GM21381 (cell line): ENCODE results near the gene BBX.

Experiments used
- ATAC-seq: cut with Tn5 transposase; IDR thresholded peaks from one replicate; pipeline ENCODE4 v1.9.1; 2021; ENCODE audit warnings: mild to moderate bottlenecking, moderate library complexity; ENCODE audit not compliant: unreplicated experiment

BBX gene

DNA sequence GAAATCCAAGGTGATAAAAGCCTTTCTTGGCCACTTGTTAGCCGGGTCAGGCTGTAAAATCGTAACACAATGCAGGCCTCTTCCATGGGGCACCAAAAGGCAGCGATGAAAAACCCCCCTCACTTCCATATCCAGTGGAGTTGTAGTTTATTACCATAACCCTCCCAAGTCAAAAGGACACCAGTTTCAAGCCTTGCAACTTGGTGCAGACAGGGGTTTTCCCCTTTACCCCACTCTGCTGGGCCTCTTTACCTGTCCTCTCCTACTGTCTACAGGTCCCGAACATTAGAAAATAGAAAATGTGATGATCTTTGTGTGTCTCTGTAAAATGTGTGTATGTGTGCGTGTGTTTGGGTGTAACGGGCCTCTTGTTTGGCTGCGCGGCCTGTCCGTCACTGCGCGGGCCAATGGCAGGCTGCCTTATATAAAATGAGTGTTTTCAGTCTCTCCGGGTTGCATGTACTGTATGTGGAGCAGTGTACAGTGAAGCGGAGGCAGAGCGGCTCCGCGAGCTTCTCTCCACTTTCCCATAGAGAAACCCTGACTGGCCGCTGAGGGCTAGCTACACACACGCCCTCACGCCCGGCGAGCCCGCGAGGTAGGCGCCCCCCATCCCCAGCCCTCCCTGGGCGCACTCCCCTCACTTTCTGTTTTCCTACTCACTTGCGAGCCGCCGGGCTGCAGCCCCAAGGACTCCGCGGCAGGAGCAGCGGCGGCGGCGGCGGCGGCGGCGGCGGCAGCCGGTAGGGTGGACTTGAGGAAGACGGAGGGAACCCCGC, at the start of gene BBX:
Gene BBX (plus strand): TSS at position 453 of the 779 bp plus-strand sequence. CDS start 187,499 bp downstream, outside the sequence.
- peak; percentile 91 for ATAC-seq

DNA sequence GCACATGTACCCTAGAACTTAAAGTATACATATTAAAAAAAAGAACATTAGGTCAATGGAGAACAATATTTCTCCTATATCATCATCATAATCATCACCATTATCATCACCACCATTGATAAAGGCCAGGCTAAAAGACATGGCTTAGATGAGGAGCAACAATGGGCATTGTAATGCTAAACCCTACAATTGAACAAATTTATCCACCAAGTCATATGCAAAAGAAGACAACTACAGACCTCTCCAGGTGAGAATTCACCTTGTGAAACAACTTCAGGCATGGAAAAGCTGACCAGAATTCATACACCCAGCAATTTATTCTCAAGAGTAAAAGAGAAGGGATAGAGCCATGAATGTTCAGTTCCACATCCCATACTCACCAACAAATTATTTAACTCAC, 46.3 kb upstream of the BBX start:
- ATAC-seq: no peak

DNA sequence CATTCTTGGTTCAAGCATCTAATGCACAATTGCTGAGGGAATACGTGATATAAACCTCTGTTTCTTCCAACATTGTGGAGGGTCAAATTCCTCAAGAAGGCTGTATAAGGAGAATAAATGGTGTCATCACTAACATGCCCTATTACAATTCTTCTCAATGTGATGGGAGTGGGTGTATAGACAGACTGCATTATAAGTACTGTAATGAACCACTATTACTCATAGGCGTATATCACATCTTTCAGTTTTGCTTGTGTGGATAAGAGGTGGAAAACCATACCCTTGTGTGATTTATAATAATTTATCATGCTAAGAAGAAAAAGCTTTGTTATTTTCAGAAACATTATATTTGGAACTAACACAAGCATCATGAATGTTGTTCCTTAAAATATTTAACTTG, 35.3 kb upstream of the BBX start:
- no peak for ATAC-seq

DNA sequence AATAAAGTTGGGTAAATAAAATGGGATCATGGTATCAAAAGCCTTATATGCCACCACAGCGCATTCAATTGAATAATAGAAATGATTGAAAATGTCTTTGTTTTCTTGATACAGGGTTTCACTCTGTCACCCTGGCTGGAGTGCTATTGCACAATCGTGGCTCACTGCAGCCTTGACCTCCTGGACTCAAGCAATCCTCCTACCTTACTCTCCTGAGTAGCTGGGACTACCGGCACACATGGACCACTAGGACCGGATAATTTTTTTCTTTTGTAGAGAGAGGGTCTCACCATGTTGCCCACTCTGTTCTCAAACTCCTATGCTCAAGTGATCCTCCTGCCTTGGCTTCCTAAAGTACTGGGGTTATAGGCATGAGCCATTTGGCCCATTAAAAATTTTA, 33.8 kb upstream of the BBX start:
- no peak for ATAC-seq

DNA sequence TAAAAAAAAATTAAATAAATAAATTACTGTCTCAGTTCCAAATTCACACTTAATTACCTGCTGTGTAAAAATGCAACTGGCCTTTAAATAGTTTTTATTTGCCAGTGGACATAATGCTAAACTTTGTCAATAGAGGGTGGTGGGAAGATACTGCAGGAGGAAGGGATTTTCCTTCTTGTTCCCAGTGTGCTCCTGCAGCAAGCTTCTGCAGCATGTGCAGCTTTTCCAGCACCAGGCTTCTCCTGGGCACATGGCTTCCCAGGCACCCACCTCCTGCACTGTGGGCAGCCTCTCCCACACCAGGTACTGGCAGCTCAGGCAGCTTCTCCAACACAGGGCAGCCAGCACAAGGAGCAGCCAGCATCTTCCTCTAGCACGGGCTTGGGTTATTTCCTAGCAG, 29.6 kb upstream of the BBX start:
- no peak for ATAC-seq

DNA sequence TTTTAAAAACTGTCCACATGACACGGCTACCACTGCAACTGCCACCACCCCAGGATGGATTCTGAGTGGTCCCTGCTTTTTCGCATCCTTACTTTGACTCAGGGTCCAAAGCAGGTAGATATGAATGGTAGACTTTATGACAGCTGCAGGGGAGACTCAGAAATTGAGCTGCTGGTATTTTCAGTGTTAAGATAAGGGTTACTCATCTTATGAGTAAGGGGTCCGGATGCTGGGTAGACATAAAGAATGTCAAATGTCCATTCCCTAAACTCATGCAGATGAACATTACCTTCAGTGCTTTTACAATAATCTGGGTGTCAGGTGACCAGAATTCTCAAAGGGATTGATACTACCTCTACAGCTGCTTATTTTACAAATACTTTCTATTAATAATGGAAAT, 25.9 kb upstream of the BBX start:
- no peak for ATAC-seq

DNA sequence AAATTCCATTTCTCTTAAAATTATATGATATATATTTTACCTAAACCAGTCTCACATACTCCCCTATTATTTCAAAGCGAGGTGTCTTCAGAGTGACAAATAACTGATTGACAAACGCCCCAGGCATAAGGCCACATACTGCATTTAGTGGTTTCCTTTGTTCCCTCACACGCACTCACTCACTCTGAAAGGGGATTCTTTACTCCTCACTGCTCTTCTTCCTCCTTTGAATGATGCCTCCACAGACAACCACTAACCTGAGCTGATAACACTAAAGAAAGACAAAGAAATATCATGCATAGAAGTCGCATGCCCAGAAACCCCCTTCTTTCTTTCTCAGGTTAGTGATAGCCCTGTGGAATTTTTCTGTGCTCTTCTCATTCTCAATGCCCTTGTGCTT, 24.1 kb upstream of the BBX start:
- ATAC-seq: no peak

DNA sequence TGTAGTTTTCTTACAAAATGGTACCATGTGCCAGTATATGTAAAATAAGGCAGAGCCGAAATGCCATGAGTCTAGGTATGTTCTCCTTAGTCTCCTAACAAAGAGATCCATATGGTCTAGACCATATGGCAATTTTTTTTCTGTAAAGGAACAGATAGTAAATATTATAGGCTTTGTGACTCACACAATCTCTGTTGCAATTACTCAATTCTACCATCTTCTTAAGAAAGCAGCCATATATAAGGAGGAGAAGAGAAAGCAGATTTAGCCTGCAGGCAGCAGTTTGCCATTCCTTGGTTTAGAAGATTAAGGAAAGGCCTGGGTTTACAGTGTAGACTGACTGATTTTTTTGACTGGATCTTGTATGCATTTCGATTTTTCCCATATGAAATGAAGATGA, 16.3 kb upstream of the BBX start:
- ATAC-seq: no peak

DNA sequence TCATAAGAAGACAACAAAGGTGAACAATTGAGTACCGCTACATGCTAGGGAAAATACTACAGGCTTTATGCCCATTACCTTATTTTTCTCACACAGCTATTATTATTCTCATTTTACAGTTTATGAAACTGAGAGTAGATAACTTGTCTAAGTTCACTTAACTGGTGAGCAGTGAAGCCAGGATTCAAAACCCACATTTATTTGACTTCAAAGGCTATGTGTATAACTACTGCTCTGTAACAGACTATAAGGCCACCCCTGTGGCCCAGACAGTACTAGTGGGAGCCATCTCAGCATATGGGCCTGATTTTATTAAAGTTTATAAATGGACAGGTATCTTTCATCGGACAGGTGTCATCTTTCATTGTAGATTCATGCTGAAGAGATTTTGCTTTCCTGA, 14.4 kb upstream of the BBX start:
- ATAC-seq: no peak

DNA sequence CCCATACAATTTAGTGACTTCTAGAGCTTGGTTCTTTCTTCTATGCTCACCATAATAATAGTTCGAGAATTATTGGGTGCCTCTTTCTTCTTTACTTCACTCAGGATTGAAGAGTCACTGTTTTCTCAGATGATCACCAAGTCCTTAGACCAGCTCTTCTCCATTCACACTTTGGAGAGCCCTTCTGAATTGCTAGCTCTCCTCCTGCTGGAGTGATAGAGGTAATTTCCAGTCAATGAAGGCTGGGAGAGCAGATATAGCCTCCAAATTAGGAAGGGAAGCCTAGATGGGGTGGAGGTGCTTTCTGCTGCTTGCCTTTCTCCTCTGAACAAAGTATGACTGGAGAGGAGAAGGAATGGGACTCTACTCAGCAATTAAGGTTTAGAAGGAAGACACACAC, 10.7 kb upstream of the BBX start:
- ATAC-seq: no peak

DNA sequence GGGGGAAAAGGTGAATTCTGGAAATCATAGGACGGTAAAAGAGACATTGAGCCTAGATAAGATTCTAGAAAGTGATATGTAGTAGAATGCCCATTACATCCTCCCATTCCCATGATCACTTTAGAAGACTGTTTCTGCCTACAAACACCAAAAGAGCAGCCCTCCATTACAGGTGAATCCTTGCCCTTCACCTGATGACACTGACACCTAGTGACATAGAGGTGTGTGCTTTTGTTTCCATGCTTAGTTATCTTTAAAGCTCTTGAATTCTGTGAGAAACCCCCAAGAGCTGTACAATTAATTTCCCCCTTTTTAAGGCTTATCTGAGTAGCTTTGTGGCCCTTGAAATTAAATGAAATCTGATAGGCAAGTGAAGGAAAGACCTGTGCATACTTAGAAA, 8.3 kb upstream of the BBX start:
- no peak for ATAC-seq

DNA sequence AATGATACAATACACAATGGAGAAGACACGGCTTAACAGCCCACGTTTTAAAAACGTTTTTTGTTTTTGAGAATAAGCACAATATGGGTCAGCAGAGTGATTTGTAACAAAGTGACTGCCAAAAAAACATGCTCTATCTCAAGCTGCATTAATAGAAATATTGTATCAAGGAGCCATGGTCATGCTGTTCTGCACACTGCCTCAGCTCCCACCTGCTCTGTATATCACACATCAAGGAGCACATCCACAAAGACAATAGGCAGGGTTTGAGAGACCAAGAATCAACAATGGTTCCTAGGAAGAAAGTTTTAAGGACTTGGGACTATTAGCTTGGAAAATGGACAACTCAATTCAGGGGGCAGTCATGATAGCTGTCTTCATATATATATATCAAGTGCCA, 6.3 kb upstream of the BBX start:
- no peak for ATAC-seq

DNA sequence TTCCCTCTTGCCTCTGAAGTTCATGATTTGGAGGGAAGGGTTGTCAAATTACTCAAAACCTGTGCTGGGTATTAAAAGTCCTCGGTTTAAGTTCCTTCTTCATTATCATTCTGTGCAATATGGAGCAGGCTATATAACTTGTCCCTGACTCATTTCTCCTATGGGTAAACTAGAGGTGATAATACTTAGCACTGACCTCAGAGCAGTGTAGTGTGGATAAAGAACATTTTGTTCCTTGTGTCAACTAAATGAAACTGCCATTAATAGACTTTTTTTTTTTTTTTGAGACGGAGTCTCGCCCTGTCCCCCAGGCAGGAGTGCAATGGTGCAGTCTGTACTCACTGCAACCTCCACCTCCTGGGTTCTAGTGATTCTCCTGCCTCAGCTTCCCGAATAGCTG, 2.2 kb upstream of the BBX start:
- ATAC-seq: no peak

DNA sequence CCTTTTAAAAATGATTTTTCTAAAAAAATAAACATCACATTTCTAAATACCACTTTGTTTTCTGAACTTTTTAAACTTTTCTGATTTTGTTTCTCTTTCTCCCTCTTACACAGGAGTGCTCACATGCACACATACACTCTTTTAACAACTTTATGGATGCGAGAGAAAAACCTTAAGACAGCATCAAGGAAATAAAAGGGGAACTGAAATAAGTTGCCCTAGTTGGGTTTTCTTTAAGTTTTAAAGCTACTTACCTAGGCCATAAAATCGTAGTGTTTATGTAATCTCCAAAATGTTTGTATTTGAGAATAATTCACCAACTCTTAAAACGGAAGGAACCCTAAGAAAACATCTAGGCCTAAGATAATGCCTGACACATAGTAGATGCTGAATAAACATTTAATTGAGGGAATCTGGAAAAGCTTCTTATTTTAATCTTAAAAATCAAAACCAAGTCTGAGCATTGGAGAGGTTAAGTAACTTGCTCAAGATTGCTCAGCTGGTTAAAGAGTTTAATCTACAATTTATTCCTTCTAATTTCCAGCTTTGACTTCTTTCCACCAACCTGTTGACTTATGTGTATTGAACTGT, 1.2 kb upstream of the BBX start:
- ATAC-seq: no peak

DNA sequence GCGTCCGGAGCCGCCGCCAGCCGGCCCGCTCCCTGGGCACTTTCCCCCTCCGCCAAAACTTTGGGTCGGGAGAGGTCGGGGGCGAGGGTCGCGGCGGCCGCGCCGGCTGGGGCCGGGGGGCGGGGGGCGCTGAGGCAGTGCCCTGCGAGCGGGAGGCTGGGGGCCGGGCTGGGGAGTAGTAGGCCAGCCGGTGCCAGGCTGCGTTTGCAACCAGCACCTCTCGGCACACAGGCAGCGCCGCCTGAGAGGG, 452 bp downstream of the BBX start:
- peak; percentile 22 for ATAC-seq

DNA sequence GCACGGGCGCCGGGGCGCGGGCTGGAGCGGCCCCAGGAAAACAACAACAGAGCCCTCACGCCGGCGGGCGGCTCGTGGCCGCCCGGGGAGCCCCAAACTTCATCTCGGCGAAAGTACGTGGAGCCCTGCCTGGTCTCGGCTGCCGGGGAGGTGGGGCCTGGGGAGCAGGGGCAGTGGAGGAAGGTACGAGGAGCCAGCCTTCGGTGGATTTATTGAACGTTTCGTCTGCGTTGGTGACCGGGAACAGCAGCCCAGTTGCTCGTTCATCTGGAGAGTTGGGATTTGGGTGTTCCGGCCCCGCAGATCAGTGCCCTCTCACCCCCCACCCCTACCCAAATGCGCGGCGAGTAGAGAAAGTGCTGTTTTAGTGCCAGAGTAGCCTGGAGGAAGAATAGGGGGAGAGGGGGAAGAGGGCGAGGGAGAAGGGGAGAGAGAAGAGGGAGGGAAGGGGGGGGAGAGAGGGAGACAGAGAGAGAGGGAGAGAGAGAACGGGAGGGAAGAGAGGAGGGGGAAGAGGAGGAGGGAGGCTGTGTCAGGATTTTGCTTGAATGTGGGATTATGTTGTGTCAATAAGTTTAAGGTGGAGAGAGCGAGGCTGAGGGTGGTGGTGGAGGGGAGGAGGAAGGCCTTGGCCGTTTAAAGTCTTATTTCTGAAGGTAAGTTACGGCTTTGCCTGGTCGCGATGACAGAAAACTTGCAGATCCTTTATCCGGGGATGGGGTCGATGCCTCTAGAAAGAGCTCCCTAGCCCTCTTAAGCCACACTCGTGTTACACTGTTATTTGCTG, 970 bp downstream of the BBX start:
- peak; percentile 21 for ATAC-seq

DNA sequence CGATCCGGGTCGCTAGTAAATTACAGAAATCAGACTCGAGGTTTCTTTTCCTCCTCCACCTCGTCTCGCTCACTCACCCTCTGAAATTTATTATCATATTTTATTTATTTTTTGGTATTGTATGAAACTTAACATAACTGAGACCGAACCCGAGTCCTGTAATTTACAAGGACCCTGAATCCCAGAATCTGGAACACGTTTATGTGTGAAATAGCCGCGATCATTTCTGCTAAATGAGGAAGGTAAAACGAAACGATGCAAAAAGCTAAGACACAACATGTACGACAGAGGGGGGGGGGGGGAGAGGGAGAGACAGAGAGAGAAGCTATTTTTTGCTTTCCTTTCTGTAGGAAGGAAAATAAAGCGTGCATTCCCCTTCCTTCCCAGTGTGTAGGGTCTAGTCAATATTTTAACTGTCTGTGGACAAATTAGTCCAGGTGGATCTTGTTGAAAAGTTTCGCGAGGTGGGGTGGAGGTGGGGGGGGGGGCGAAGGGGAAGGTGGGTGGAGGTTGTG, 1.6 kb downstream of the BBX start:
- ATAC-seq: no peak

DNA sequence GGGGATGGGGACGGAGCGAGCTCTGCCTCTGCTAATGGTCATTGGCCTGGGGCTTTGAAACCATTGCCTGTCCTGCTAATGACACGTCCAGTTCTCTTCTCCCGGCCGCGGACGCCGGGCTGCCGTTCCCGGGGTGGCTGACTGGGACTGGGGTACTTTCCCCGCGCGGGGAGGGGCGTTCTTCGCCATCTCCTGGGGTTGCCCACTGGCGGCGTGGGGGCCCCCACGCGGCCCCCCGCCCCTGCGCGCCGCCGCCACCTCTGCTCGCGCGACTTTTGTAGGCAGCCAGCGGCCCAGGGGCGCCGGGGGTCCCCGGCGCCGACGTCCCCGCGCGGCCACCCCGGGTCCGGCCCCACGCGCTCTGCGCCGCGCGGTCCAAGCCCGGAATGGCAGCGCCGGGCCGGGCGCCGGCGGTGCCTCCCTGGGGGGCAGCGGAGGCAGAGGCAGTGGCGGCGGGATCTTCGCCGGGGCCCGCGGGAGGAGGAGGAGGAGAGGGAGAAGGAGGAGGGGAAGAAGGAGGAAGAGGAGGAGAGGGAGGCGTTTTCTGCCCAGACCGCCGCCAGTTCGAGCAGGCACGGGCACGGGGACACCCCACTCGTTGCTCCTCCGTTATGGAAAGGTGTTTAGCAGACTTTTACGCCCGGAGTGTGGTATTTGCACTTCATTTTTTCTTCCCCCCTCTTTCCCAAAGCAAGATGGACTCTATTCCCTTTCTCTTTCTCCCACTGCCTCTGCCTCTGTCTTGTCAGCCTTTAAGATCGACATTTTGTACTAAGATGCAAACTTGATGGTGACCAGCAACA, 2.3 kb downstream of the BBX start:
- no peak for ATAC-seq

DNA sequence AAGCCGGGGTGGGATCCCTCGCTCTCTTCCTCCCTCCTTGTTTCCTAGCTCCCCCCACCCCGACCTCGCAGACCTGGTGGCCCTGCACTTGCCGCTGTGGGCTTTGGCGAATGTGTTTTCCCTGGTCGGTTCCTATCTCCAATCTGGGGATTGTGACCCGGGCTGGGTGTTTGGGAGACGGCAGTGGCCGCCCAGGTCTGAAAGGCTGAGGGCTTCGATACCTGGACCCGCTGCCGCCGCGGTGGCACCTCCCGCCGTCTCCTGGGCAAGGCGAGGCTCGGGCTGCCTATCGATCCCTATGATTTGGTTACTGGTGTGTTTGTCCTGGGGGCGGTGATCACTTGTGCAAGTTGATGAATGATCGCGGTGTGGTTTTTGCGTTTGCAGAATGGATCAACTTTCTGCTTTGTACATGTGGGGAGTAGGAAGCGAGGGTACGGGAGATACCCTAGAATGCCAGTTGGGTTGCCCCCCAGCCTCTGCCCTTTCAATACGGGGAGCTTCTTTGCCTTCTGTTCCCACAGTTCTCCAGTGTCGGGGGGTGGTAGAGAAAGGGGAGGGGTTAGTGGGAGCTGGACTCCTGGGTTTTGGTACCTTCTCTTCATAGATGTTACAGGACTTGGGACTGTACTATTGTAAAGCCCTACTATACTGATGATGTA, 3.0 kb downstream of the BBX start:
- no peak for ATAC-seq

DNA sequence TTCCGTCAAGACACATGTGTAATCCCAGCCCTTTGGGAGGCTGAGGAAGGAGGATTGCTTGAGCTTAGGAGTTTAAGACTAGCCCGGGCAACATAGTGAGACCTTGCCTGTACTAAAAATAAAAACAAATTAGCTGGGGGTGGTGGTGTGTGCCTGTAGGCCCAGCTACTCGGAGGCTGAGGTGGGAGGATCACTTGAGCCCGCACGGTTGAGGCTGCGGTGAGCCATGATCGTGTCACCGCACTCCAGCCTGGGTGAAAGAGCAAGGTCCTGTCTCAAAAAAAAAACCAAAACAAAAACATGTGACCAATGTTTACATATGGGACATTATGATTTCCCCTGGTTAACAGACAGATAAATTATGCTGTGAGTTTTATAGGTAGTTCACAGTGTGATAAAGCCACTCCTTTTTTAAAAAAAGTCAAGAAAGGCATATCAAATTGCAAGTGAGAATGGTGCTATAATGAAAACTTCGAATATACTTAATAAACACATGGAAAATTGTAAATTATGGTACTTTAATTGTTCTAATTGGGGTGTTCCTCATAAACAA, 9.2 kb downstream of the BBX start:
- no peak for ATAC-seq

DNA sequence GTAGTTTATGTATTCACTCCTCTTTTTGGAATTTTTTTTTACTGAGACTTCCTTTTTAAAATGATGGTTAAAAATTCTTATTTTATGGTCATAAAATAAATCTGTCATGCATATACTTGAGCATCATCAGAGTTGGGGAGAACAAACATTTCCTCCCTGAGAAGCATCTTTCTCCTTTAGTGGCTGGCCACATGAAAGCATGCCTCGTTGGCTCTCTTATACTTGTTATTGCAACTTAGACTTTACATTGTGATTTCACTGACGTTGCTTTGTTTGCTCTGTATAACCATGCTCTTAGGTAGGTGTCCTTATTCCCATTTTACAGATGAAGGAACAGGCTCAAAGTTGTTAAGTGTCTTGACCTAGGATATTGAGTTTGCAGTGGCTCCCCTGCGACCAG, 18.1 kb downstream of the BBX start:
- ATAC-seq: no peak
